Mucosa of descending colon (tissue), 3 donors: ENCODE measurements around the gene ANKRD11. TPM values are rescaled to one million over a fixed set of nuclear protein-coding genes. Genes with fewer than 3 reads are reported as not detected.
"Not testable (repeated sequence)": the region's sequence is repeated elsewhere in the genome, so short reads cannot be mapped to it uniquely, and the experiment has no call there.

ENCODE experiments used
- ATAC-seq: fragments of 200-7000 bp; cut with Tn5 transposase; one replicate; pipeline ENCODE4 v1.9.1; 2020; ENCODE audit warnings: mild to moderate bottlenecking, moderate library complexity
- DNase-seq, 3 donors: peaks; one replicate each; pipeline ENCODE4 v3.0.0-alpha.2; 2020
- H3K36me3 ChIP-seq: fragments of 200-600 bp; one replicate; pipeline ENCODE4 v1.8.0; 2021; ENCODE audit warnings: low read depth, mild to moderate bottlenecking
- H3K4me1 ChIP-seq: fragments of 200-600 bp; one replicate; pipeline ENCODE4 v1.8.0; 2021; ENCODE audit warnings: low read depth, mild to moderate bottlenecking
- H3K4me3 ChIP-seq: fragments of 200-600 bp; one replicate; pipeline ENCODE4 v1.8.0; 2021; ENCODE audit warnings: mild to moderate bottlenecking
- H3K9me3 ChIP-seq: fragments of 200-600 bp; one replicate; pipeline ENCODE4 v1.8.0; 2021; ENCODE audit warnings: mild to moderate bottlenecking
- CTCF ChIP-seq: fragments of 200-600 bp; IDR thresholded peaks from one replicate; pipeline ENCODE4 v1.8.0; 2022; ENCODE audit warnings: antibody characterized with exemption, mild to moderate bottlenecking
- intact Hi-C, 2 donors: fragments of 100-400 bp; cut with DNase I in 1 of 2; cut with micrococcal nuclease in 1 of 2; formaldehyde crosslinking; loops; one replicate each; pipeline versions ENCODE4 v1.11.0 to v1.11.1; 2022; cut with DNase I, micrococcal nuclease
- total RNA-seq, 3 donors: library from RNA; stranded (reverse); fragmentation: NEBNext Ultra II Directional in 2 of 3; extraction: Animal tissue kit (Norgen Biotek cat#: 25700) in 2 of 3; gene quantifications; one replicate each; pipeline versions ENCODE4 v1.2.1 to v1.2.4, GENCODE V29; 2021 to 2023
- donor health status: DM: no; HTN: no; CAD: no; lungs with moderate emphysema.
- donor health status: DM: no; HTN: no; CAD: no.
- donor health status: DM: no; HTN: yes; CAD: no.

The ANKRD11 gene
- total RNA-seq, 3 donors from 2014 or later: 125 to 127 (median 127) TPM

- Histone ChIP-seq H3K9me3 (no peaks in the 10 kb centered on the region), H3K36me3 (no peaks in the 10 kb centered on the region), H3K4me1 (peaks cover 35% of the 10 kb centered on the region), H3K4me3 (no peak overlapping the region)
- DNase-seq (no peak), ATAC-seq (peak; percentile 72)
- no peak for TF ChIP-seq CTCF
- intact Hi-C loops: no loop called here
Measured at GRCh38 chr16:89466920-89467319, 23.4 kb downstream of the ANKRD11 start.

GRCh38 chr16:89463312-89463711, 27.0 kb downstream of the ANKRD11 start:
- H3K9me3 ChIP-seq, ATAC-seq, H3K36me3 ChIP-seq, intact Hi-C loops, DNase-seq, H3K4me3 ChIP-seq: not testable (repeated sequence)
- H3K4me1 ChIP-seq: peaks cover 15% of the 10 kb centered on the region

GRCh38 chr16:89462639-89463038, 27.7 kb downstream of the ANKRD11 start:
- peak in 1 of 3 donors; percentile 15 for DNase-seq
- H3K36me3 ChIP-seq, ATAC-seq, H3K4me1 ChIP-seq, H3K9me3 ChIP-seq, H3K4me3 ChIP-seq, intact Hi-C loops: not testable (repeated sequence)

GRCh38 chr16:89461890-89462289, 28.5 kb downstream of the ANKRD11 start:
- H3K4me3 ChIP-seq, intact Hi-C loops, H3K36me3 ChIP-seq, H3K9me3 ChIP-seq, H3K4me1 ChIP-seq, ATAC-seq, DNase-seq: not testable (repeated sequence)

GRCh38 chr16:89460556-89460955, 29.8 kb downstream of the ANKRD11 start:
- Histone ChIP-seq H3K4me1 (peaks cover 6% of the 10 kb centered on the region), H3K9me3 (no peaks in the 10 kb centered on the region), H3K4me3 (no peak overlapping the region), H3K36me3 (no peaks in the 10 kb centered on the region)
- intact Hi-C loops: no loop called here
- no peak for ATAC-seq
- peak in 1 of 3 donors; percentile 15 for DNase-seq
- TF ChIP-seq CTCF: no peak

- Histone ChIP-seq H3K9me3 (no peaks in the 10 kb centered on the region), H3K4me1 (peaks cover 6% of the 10 kb centered on the region), H3K4me3 (no peak overlapping the region), H3K36me3 (no peaks in the 10 kb centered on the region)
- intact Hi-C loops: no loop called here
- TF ChIP-seq CTCF: no peak
- DNase-seq (no peak), ATAC-seq (no peak)
Measured at GRCh38 chr16:89458967-89459366, 31.4 kb downstream of the ANKRD11 start.

- H3K4me1 ChIP-seq: peaks cover 11% of the 10 kb centered on the region
- H3K4me3 ChIP-seq: no peak overlapping the region
- ATAC-seq (no peak), DNase-seq (peak in 2 of 3 donors; percentile 14 to 40)
- H3K9me3 ChIP-seq: no peaks in the 10 kb centered on the region
- no peak for TF ChIP-seq CTCF
- intact Hi-C loops: no loop called here
- H3K36me3 ChIP-seq: no peaks in the 10 kb centered on the region
Measured at GRCh38 chr16:89458551-89458950, 31.8 kb downstream of the ANKRD11 start.
